Measurements from ENCODE around the gene LGSN. TPM values are rescaled to one million over a fixed set of nuclear protein-coding genes. Genes with fewer than 3 reads are reported as not detected.

Gene LGSN
- total RNA-seq, 1 donor from 2014 or later, result not detected

DNA sequence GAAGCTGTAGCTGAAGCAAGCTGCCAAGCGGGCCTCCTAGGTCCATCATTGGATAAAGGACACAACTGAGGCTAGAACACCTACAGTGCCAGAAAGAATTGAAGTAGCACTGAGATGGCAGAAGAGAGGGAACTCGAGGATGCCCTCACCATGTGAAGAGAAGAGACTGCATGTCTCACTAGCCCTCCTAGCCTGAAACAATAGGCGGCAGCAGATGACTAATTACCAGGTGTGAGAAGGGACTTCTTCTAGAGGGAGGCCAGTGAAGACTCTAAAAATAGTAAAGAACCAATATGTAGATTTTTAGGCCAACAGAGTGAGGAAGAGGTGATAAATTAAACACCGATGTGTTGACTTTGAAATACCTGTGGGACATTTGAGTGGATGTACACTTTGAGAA is 50.3 kb downstream of the LGSN start:
- no peak for TF ChIP-seq CTCF (conservative IDR thresholded peaks at IDR 0.05; ENCODE audit: low read depth, low read length)
- no peak for DNase-seq (ENCODE audit: low read depth)
- no peak overlapping the region for H3K4me3 ChIP-seq (ENCODE audit: low read depth, low read length)

- DNase-seq (ENCODE audit: low read depth), result no peak
- H3K4me3 ChIP-seq (ENCODE audit: low read depth, low read length), result no peak overlapping the region
- no peak for TF ChIP-seq CTCF (conservative IDR thresholded peaks at IDR 0.05; ENCODE audit: low read depth, low read length)
Observed at GRCh38 chr6:63268574-63268973, 51.2 kb downstream of the LGSN start.

DNA sequence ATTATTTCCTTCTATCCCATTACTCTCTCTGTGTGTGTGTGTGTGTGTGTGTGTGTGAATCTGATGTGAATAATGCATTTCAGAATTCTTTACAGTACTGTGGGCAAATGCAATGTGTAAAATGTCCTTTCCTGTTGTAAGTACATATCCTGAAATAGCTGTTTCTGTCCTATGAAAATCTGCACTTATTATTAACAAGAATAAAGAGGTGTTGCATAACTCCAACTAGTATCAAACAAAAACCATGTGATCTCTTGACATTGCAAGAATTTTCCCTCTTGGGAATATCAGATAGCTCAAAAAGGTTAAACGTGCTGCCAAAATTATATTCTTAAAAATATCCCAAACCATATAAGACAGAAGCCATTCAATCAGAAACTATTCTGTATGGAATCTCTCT is 52.0 kb downstream of the LGSN start:
- TF ChIP-seq CTCF (conservative IDR thresholded peaks at IDR 0.05; ENCODE audit: low read depth, low read length), result no peak
- no peak for DNase-seq (ENCODE audit: low read depth)
- no peak overlapping the region for H3K4me3 ChIP-seq (ENCODE audit: low read depth, low read length)

- no peak for DNase-seq (ENCODE audit: low read depth)
- no peak overlapping the region for H3K4me3 ChIP-seq (ENCODE audit: low read depth, low read length)
- TF ChIP-seq CTCF (conservative IDR thresholded peaks at IDR 0.05; ENCODE audit: low read depth, low read length), result no peak
Observed at GRCh38 chr6:63267046-63267445, 52.7 kb downstream of the LGSN start.

DNA sequence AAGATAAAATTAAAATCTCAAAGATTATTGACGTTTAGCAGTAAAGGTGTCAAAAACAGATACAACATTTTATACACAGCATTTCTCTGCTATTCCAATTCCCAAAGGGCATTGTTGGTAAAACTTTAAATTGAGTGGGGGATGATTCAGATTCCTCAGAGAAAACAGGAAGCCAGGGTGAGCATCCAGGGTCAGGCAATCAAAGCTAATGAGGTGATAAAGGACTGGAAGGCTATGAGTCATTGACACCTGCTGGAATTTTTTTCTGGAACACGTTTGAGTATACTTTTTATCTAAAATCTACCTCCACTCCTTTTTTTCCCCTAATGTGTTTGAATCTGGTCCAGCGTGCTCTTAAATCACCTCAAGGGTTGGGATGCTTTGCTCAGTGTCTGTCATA is 56.3 kb downstream of the LGSN start:
- no peak overlapping the region for H3K4me3 ChIP-seq (ENCODE audit: low read depth, low read length)
- DNase-seq (ENCODE audit: low read depth), result no peak

GRCh38 chr6:63261820-63262219 is 58.0 kb downstream of the LGSN start:
- no peak for TF ChIP-seq CTCF (conservative IDR thresholded peaks at IDR 0.05; ENCODE audit: low read depth, low read length)
- H3K4me3 ChIP-seq (ENCODE audit: low read depth, low read length), result no peak overlapping the region

More for the DNA sequence above, 56.3 kb downstream of the LGSN start:
- no peak for TF ChIP-seq CTCF (conservative IDR thresholded peaks at IDR 0.05; ENCODE audit: low read depth, low read length)

DNA sequence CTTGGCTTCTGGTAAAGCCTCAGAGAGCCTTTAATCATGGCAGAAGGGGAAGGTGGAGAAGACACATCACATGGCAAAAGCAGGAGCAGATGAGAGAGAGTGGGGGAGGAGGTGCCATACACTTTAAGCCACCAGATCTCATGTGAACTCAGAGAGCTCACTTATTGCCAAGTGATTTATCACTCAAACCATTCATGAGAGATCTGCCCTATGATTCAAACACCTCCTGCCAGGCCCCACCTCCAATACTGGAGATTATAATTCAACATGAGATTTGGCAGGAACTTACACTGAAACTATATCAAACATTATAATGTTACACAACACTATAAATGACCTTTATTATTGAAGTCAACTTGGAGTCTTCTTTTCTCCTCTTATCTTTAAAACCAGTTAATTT is 60.6 kb downstream of the LGSN start:
- DNase-seq (ENCODE audit: low read depth), result no peak
- no peak overlapping the region for H3K4me3 ChIP-seq (ENCODE audit: low read depth, low read length)
- no peak for TF ChIP-seq CTCF (conservative IDR thresholded peaks at IDR 0.05; ENCODE audit: low read depth, low read length)

More at GRCh38 chr6:63261820-63262219, 58.0 kb downstream of the LGSN start:
- no peak for DNase-seq (ENCODE audit: low read depth)

Data from epithelial cell of proximal tubule (primary cell).